SK-N-MC (cell line): ENCODE results near the gene FRMD4A.

Experiments used
- EZH2 ChIP-seq: fragments of 200-600 bp; sonication (generic); IDR thresholded peaks from one replicate; pipeline ENCODE4 v1.6.1; 2017; ENCODE audit warnings: antibody characterized with exemption
- POLR2AphosphoS5 ChIP-seq: IDR thresholded peaks from 2 replicates; pipeline ENCODE4 v1.6.1; 2012; ENCODE audit warnings: mild to moderate bottlenecking, low read depth, low read length, borderline replicate concordance

DNA sequence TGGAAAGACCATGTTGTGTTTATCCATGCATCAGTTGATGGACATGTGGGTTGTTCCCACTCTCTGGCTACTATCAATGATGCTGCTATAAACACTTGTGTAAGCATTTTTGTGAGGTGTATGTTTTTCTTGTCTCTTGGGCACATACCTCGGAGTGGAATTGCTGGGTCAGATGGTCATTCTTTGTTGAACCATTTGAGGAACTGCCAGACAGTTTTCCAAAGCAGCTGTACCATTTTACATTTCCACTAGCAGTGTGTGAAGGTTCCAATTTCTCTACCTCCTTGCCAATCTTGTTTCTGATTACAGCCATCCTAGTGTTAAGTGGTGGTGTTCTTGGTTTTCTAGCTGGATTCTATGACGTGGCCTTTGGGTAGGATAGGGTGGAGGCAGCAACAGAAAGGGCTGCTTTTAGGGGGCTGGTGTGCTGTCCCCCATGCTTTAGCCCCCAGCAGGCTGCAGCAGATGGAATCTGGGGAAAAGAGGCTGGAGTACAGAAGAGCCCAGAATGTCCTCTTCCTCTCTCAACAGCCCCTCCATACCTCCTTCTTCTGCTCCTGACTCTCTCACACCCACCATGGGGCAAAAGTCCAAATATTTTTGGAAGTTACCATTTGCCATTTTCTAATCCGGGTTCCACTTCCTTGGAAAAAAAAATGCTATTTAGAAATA, 352.7 kb downstream of the FRMD4A start:
- TF ChIP-seq EZH2 = no peak
- no peak for TF ChIP-seq POLR2AphosphoS5
